Lower leg skin (tissue), 3 donors: ENCODE results near the gene CSNK1A1.

Experiments
- POLR2A ChIP-seq, 2 donors: fragments of 450-650 bp; IDR thresholded peaks; one replicate each; pipeline ENCODE4 v1.6.1; 2016 to 2017; ENCODE audit warnings: antibody characterized with exemption in 2 of 2, mild to moderate bottlenecking in 1 of 2, moderate library complexity in 1 of 2
- TF ChIP-seq, protein P1 (sequence below), 3 donors: fragments of 450-650 bp; IDR thresholded peaks; one replicate each; pipeline ENCODE4 v1.5.1; 2016; ENCODE audit warnings: antibody characterized with exemption in 3 of 3, mild to moderate bottlenecking in 3 of 3, moderate library complexity in 2 of 3

- TF ChIP-seq, protein P1, sequence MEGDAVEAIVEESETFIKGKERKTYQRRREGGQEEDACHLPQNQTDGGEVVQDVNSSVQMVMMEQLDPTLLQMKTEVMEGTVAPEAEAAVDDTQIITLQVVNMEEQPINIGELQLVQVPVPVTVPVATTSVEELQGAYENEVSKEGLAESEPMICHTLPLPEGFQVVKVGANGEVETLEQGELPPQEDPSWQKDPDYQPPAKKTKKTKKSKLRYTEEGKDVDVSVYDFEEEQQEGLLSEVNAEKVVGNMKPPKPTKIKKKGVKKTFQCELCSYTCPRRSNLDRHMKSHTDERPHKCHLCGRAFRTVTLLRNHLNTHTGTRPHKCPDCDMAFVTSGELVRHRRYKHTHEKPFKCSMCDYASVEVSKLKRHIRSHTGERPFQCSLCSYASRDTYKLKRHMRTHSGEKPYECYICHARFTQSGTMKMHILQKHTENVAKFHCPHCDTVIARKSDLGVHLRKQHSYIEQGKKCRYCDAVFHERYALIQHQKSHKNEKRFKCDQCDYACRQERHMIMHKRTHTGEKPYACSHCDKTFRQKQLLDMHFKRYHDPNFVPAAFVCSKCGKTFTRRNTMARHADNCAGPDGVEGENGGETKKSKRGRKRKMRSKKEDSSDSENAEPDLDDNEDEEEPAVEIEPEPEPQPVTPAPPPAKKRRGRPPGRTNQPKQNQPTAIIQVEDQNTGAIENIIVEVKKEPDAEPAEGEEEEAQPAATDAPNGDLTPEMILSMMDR (IDR thresholded peaks at IDR 0.05) = no peak
- no peak for TF ChIP-seq POLR2A (IDR thresholded peaks at IDR 0.05)
Measured at GRCh38 chr5:149485655-149486615, 65.3 kb downstream of the CSNK1A1 start.
